ENCODE data around the gene PTPRD. TPM values are rescaled to one million over a fixed set of nuclear protein-coding genes. Genes with fewer than 3 reads are reported as not detected.
A peak's percentile ranks its signal among the peaks of the same experiment; 100 is the strongest.

Gene PTPRD
- total RNA-seq, 1 experiment from 2014 or later: 69.6 TPM

GRCh38 chr9:8447601-8448000 is 2165.2 kb downstream of the PTPRD start:
- CTCF ChIA-PET: interaction anchor here (1.1 kb wide), 1 partner anchor 448 kb away, joined by 3 read pairs; no protein-coding TSS in a partner anchor
- no peak overlapping the region for H3K27ac Mint-ChIP-seq
- H3K27me3 Mint-ChIP-seq (ENCODE audit: low read depth): no peaks in the 10 kb centered on the region

More at GRCh38 chr9:8447601-8448000, 2165.2 kb downstream of the PTPRD start:
- POLR2A ChIA-PET: no interaction called here
- ATAC-seq (peak; percentile 60), DNase-seq (ENCODE audit: low spot score) (no peak)
- no peak for TF ChIP-seq ZNF317 (CRISPR knock-in tag; IDR thresholded peaks at IDR 0.05; ENCODE audit: borderline replicate concordance, low read depth)
- TF ChIP-seq USF1 (CRISPR knock-in tag; IDR thresholded peaks at IDR 0.05): no peak
- TF ChIP-seq NFE2L1 (CRISPR knock-in tag; IDR thresholded peaks at IDR 0.05): no peak
- TF ChIP-seq GTF2I (CRISPR knock-in tag; conservative IDR thresholded peaks at IDR 0.05): no peak
- TF ChIP-seq TCF7 (CRISPR knock-in tag; IDR thresholded peaks at IDR 0.05; ENCODE audit: low read depth): no peak
- TF ChIP-seq RORB (CRISPR knock-in tag; IDR thresholded peaks at IDR 0.05): no peak
- TF ChIP-seq FOXK1 (CRISPR knock-in tag; IDR thresholded peaks at IDR 0.05): no peak
- no peak for TF ChIP-seq ZNF281 (CRISPR knock-in tag; IDR thresholded peaks at IDR 0.05)
- no peak for TF ChIP-seq ETV6 (CRISPR knock-in tag; IDR thresholded peaks at IDR 0.05)
- TF ChIP-seq ERG (CRISPR knock-in tag; IDR thresholded peaks at IDR 0.05): no peak
- no peak for TF ChIP-seq NFYB (CRISPR knock-in tag; conservative IDR thresholded peaks at IDR 0.05; ENCODE audit: low read depth)
- TF ChIP-seq RELA (CRISPR knock-in tag; IDR thresholded peaks at IDR 0.05; ENCODE audit: borderline replicate concordance): no peak
- TF ChIP-seq ELF4 (CRISPR knock-in tag; IDR thresholded peaks at IDR 0.05; ENCODE audit: low read depth): no peak
- no peak for TF ChIP-seq IRF2 (CRISPR knock-in tag; IDR thresholded peaks at IDR 0.05; ENCODE audit: borderline replicate concordance, low read depth)
- TF ChIP-seq ATF1 (CRISPR knock-in tag; IDR thresholded peaks at IDR 0.05): no peak
- TF ChIP-seq STAT6 (CRISPR knock-in tag; conservative IDR thresholded peaks at IDR 0.05; ENCODE audit: low read depth): no peak
- TF ChIP-seq ARID4B (CRISPR knock-in tag; IDR thresholded peaks at IDR 0.05; ENCODE audit: borderline replicate concordance): no peak
- TF ChIP-seq CREM (CRISPR knock-in tag; IDR thresholded peaks at IDR 0.05): no peak
- TF ChIP-seq TP53 (CRISPR knock-in tag; IDR thresholded peaks at IDR 0.05): no peak
- no peak overlapping the region for H3K4me3 Mint-ChIP-seq
- no peaks in the 10 kb centered on the region for H3K36me3 Mint-ChIP-seq
- peaks cover 8% of the 10 kb centered on the region; the same call in 1 of the 2 replicates for H3K4me1 Mint-ChIP-seq
- H3K9me3 Mint-ChIP-seq: no peaks in the 10 kb centered on the region
